ENCODE measurements around the gene MADCAM1.
A peak's percentile ranks its signal among the peaks of the same experiment; 100 is the strongest.

MADCAM1 gene

DNA sequence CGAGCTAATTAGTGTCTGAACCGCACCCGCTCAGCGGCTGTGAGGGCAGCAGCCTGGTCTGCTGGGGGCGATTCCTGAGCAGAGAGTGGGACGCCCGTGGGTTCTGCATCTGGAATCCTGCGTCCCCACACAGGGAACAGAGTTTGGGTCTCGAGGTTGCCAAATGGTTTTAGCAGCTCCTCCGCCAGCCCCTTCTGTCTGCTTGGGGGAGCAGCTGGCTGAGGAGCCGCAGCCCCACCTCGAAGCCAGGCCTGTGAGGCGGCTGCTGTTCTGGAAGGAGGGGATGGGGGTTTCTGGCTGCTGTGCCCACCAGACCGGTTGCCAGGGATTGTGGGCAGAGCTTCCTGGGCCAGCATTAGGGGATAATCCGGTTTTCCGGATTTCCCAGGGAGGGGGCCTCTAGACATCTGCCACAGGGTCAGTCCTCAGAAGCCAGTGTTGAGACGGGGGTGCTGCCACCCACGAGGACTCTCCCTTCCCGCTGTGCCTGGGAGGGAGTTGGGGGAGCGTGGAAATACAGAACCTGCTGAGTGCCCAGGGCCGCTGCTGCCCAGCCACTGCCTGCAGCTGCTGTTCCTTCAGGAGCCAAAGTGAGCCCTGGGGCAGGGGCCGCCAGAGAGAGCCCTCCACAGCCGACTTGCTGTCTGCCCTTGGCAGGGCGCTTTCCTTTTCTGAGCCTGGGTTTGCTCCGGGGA lies 37.2 kb downstream of the MADCAM1 start:
- no peak for DNase-seq

DNA sequence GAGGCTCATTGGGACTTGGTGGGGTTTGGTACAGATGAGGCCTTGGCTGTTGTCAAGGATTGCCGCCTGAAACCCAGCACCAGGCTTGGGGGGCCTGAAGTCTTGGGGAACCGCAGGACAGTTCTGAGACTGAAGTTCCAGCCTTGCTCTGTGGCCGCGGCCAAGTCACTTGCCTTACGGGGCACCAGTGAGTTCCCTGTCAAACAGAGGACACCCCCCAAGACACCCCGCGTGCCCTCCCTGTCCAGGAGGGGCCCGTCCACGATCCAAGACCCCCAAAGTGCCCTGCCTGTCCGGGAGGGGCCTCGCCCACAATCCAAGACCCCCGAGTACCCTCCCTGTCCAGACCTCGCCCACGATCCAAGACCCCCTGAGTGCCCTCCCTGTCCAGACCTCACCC lies 37.8 kb downstream of the MADCAM1 start:
- no peak for DNase-seq

DNA sequence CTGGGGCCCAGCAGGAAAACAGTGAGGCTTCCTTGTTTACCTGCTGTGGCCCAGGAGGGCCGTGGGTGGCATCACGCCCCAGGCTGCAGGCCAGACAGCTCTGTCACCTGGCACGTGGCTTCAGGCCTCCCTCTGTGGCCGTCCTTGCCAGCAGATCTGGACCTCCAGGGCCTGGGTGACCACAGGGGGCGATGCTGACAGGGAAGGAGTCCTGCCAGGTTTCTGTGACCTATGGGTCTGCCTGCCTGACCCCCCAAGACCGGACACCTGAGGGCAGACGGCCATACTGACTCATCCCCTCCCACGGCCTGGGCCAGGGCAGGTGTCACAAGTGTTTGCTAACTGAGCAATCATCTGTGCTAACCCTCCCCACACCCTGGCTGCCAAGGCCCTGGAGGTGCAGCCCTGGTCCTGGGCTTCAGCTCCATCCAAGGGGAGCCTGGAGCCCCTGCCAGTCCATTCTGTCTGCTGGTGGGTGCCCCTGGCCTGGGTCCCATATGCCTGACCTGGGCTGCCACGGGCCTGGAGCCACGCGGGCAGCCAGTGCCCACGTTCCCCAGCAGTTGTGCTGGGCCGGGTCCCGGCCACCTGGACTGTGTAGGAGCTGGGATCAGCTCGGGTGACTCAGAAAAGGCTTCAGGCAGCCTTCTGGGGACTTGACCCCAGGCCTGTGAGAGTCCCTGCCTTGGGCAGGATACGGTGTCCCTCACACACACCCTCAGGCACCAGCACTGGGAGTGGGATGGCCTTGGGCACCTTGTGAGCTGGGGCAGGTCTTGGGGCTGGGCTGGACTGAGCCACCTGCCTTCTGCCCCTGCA lies 38.9 kb downstream of the MADCAM1 start:
- DNase-seq, result no peak

GRCh38 chr19:536031-536880 lies 40.0 kb downstream of the MADCAM1 start:
- DNase-seq, result no peak

- no peak for DNase-seq
Observed at GRCh38 chr19:536881-537404, 40.7 kb downstream of the MADCAM1 start.

- DNase-seq, result no peak
Observed at GRCh38 chr19:538641-539428, 42.5 kb downstream of the MADCAM1 start.

- DNase-seq, result no peak
Observed at GRCh38 chr19:539429-540030, 43.2 kb downstream of the MADCAM1 start.

GRCh38 chr19:540867-541637 lies 44.8 kb downstream of the MADCAM1 start:
- DNase-seq, result no peak

GRCh38 chr19:541699-542098 lies 45.4 kb downstream of the MADCAM1 start:
- DNase-seq, result no peak

DNA sequence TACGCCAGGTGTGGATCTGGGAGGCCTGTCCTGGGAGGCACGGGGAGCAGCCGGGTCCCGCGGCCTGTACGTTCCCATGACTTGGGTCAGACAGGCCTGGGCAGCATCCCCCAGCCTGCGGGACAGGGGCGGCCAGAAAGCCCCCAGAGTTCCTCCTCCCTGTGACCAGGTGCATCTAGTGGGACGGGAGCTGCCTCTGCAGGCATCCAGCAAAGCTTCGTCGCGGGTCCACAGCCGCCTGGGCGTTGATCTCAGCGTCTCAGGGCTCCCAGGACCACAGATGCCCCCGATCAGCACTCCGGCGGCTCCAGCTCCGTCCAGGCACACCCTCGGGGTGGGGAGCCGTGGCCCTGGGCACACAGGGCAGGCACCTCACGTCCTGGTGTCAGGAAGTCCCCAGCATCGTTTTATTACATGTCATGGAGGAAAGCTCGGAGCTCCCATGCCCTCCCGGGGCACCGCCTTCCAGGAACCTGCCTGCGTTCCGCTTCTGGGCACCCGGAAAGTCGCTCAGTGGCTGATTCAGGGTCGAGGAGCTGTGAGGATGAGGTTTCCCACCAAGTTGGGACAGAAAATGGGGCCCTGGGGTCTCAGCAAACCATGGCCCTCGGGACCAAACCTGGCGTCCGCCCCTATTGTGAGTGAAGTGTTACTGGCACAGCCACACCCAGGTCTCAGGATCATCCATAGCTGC lies 46.0 kb downstream of the MADCAM1 start:
- DNase-seq, result no peak

DNA sequence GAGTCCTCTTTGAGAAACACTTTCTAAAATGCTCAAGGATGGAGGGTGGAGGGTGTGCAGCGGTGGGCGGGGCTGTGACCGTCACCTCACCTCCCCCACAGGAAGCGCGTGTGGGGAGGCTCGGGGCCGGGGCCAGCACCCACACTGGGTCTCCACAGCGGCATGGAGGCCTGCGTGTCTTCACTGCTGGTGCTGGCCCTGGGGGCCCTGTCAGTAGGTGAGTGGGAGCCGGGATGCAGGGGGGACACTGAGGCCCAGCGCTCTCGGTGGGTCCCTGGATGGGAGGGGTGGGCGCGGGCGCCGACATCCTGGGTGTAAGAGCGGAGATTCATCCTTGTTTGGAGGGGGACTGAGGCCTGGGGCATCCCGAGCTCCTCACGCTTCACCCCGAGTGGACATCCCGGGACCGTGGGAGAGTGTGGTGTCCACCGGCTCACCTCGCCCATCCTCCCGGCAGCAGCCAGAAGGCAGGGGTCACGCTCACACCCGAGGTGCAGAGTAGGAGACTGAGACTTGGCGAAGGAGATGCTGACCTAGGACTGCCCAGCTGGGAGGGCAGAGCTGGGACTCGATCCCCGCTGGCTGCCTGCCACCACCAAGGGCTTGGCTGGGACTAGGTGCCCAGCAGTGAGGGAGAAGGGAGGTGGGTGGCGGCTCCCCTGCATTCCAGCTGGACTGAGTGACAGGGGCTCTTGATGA lies 47.8 kb downstream of the MADCAM1 start, which contains the start of gene GZMM:
Gene GZMM (plus strand): TSS at position 144 of the 699 bp plus-strand sequence. CDS start 19 bp downstream, at position 163.
- peak; percentile 45 to 60 for DNase-seq

- DNase-seq, result no peak
Observed at GRCh38 chr19:547117-547516, 50.8 kb downstream of the MADCAM1 start.

DNA sequence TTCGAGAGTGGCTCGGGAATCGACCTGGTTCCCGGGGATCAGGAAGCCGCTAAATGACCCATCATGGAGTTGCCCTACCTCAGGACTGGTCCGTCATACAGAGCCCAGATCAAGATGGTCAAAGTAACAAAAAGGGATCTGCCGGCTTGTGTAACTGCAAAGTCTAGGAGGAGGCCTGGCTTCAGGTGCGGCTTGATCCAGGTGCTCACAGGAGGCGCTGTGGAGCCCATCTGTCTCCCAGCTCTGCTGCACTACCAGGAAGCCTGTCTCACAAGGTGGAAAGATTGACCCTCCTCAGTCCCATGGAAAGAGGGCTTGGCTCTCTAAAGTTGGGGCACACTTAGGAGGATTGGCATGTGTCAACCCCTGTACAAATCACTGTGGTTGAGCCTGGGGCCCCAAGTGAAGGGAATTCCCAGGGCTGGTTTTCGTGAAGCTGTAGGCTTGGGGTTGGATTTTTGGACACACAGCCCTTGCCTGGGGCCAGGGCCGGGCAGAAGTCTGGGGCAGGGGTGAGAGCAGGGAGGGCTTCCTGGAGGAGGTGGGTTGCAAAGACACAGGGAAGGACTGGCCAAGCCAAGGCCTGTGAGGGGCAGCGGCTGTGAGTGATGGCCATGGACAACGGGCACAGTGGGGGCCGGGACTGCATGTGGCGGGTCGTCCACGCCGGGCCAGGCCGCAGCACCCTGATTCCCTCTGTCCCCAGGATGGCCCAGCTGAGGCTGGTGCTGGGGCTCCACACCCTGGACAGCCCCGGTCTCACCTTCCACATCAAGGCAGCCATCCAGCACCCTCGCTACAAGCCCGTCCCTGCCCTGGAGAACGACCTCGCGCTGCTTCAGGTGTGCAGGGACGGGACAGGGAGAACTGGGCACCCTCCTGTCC lies 51.8 kb downstream of the MADCAM1 start:
- DNase-seq, result no peak

GRCh38 chr19:548886-549830 lies 52.9 kb downstream of the MADCAM1 start:
- DNase-seq, result no peak

DNA sequence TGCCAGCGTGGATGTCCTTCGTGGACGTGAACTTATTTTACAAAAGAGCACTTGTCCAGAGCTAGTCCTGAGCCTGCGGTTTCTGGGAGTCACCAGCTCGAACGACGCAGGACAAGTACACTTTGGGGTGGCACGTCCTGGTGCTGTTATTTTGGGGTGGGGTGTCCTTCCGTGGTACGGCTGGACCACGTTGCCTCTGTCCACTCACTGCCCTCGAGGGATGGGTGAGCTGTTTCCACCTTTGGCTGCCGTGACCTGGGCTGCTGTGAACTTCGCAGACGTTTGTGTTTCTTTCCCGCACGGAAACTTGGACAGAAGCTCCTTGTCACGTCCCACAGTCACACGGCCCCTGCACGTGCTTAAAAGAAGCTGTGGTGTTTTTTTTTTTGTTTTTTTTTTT lies 58.5 kb downstream of the MADCAM1 start:
- no peak for DNase-seq

All from stimulated activated CD4-positive, alpha-beta T cell treated with anti-CD3 and anti-CD28 coated beads, Interleukin-2, amount 100 ng/mL, for 48 hours (primary cell).